Inflammatory macrophage treated with lipopolysaccharide for 1 hour (primary cell): ENCODE data around the gene GAS2L3.
"Not testable (repeated sequence)": the region's sequence is repeated elsewhere in the genome, so short reads cannot be mapped to it uniquely, and the experiment has no call there.

Experiments
- DNase-seq, 2 donors: peaks; one replicate each; pipeline ENCODE4 v3.0.0-alpha.2; 2020 to 2022

The GAS2L3 gene

DNA sequence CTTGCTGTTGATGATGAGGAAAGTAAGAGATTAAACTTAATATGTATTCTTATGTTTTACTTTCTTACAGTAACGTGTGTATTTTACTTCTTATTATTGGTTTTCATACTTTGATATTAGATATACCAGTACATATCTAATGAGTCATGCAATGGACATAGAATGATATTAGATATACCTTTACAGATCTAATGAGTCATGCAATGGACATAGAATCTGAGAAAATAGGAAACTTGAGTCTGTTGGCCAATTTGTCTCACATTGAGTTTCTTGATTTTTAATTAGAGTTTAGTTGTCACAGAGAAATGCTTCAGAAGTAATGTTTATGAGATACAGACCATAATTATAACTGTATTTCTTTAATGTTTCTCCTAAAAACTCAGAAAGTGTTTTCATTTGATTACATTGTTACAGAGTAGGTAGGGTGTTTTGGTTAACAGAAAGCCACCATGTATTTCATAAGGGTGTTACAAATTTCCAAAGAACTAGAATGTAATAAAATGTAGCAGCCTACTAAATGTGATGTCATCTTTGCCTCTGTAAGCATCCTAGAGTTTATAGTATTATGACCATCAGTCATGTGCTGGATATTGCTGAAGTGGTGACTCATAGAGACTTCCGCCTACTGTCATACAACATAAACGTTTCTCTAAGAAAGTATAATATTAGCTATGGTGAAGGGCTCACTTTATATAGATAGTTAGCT, 3.0 kb downstream of the GAS2L3 start:
- DNase-seq: peak; percentile 92 to 96

DNA sequence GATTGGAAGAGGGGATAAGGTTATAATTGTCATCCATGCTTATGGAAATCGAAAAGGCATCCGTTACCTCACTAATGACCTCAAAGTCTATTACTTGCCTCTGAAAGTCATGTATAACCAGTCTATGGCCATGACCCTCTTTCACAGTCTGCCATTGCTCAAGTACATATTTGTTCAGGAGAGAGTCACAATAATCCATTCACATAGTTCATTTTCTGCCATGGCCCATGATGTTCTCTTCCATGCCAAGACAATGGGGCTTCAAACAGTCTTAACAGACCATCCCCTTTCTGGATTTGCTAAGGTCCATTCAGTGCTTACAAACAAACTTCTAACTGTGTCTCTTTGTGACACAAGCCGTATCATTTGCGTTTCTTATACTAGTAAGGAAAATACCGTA, 5.4 kb downstream of the GAS2L3 start:
- DNase-seq: no peak

DNA sequence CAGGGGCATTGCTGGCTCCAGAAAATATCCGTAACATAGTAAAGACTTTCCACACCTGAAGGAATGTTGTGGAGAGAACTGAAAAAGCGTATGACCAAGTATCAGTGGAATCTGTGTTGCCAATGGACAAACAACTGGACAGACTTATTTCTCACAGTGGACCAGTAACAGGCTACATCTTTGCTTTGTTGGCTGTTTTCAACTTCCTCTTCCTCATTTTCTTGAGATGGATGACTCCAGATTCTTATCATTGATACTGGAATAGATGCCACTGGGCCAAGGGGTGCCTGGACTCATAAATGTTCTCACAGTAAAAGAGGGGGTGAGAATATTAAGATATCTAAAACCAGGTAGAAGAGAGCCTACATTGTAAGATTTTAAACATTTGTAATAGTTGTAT, 6.4 kb downstream of the GAS2L3 start:
- peak; percentile 27 to 43 for DNase-seq

DNA sequence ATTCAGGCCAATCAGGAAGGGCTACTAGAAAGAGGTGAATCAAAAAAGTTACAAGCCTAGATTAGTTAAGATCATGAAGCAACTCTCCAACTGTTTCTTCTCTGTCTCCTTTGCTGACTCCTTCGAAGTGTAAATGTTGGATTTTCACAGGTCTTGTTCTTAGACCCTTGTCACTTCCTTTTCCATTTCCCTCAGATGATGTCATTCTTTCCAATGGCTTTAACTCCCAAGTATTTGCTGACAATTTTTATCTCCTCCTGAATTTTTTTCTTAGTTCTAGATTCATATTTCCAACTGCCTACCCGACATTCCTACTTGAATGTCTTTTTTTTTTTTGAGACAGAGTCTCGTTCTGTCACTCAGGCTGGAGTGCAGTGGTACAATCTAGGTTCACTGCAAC, 10.8 kb downstream of the GAS2L3 start:
- DNase-seq: no peak

DNA sequence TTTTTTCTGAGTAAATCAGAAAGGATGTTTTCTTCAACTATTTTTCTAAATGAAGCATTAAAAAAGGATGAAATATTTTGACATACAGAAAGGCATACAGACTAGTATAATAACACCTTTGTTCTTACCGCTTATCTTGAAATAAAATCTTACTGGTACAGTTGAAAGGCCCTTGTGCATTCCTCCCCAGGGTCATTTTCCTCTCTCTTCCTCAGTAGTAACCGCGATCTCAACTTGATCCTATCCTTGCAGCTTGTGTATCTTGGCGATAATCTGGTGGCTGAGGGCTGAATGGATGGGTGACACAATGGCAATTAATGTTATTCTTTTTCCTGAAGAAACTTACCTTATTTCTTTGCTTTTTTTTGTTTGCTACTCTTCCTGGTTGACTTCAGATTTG, 18.5 kb downstream of the GAS2L3 start:
- no peak for DNase-seq

DNA sequence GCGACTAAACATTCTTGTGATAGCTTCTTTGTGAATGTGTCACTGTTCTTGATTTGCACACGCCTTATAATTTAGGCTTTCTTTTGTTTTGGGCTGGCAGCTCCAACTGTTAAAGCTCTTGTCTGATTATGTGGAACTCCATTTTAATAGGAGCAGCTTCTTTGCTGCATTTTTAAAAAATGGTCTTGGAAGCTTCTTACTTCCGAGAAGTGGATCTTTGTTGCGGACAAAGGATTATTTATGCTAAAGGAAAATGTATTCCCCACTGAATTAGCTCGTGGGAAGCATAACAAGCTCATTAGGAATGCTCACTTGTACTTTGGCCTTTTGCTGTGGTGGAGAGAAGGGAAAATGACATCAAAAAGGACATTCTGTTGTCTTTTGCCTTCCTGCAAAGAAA, 20.0 kb downstream of the GAS2L3 start:
- no peak for DNase-seq

DNA sequence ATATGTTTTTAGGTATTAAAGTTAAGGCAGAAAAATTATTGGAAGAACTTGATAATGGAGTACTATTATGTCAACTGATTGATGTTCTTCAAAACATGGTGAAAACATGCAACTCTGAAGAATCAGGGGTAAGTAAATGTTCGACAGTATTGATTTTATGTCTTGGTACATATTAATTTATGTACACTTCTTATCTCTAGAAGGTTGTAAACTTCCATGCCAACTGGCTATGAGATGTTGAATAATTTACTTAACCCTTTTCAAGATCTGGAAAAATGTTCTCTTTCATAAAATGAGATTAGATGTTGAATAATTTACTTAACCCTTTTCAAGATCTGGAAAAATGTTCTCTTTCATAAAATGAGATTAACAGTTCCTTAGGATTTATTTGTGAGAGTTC, 28.1 kb downstream of the GAS2L3 start:
- no peak for DNase-seq

DNA sequence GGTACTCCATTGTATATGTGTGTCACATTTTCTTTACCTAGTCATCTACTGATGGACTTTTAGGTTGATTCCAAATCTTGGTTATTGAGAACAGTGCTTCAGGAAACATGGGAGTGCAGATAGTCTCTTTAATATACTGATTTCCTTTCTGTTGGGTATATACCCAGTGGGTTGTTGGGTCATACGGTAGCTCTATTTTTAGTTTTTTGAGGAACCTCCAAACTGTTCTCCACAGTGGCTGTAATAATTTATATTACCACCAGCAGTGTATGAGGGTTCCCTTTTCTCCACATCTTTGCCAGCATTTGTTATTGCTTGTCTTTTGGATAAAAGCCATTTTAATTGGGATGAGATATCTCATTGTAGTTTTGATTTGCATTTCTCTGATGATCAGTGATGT, 29.5 kb downstream of the GAS2L3 start:
- peak; percentile 53 to 55 for DNase-seq

DNA sequence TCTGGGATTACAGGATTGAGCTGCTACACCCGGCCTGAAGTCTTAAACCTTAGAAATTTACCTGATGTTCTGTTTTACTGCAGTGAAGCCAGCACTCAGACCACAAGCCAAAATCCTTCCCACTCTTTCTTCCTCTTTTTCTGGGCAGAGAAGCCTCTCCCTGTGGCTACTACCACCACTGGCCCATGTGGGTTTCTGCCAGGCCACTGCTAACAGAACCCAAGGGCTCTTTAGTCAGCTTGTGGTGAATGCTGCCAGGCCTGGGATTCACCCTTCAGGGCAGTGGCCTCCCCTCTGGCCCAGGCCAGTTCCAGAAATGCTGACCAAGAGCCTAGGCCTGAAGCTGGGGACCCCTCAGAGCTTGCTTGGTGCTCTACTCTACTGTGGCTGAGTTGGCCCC, 35.3 kb downstream of the GAS2L3 start:
- DNase-seq: peak; percentile 40 to 56

DNA sequence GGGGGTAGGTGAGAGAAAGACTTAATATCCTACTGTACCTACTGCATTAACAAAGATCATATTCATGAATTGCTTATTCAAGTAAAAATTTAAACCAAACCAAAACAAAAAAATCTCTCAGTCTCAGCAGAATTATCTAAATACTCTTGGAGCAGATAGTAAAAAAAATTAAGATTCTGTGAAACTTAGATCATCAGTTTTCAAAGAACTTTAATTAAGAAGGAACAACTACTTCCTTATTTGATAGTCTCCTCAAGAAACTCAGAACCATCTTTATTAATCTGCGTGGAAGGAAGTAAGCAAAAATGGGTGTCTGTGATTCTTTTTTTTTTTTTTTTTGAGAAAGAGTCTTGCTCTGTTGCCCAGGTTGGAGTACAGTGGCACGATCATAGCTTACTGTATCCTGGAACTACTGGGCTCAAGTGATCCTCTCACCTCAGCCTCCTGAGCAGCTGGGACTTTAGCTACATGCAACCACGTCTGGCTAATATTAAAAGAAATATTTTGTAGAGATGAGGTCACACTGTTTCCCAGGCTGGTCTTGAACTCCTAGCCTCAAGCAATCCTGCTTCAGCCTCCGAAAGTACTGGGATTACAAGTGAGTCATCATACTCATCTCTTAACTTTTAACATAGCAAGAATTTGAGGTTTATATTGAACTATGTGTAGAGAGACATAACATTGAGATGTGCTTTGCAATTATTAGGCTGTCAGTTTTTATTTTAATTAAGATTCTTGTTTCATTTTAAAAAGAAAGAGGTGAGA, 37.4 kb downstream of the GAS2L3 start:
- peak; percentile 13 to 38 for DNase-seq

DNA sequence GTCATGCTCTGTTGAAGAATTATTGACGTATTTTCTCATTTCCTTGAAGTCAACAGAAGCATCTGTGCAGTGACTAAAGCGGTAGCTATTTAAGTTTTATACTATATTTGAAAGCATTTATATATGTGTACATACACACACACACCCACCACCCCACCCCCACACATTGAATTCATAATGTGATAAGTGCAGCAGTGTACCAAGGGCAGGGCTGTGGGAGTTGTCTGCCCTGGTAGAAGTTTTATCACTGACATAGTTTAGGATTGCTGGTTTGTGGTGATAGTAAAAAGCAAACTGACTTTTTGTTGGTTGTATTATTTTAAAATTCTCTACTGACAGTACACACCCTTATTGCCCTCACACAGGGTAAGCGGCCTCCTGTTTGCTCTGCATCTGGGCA, 39.1 kb downstream of the GAS2L3 start:
- no peak for DNase-seq

DNA sequence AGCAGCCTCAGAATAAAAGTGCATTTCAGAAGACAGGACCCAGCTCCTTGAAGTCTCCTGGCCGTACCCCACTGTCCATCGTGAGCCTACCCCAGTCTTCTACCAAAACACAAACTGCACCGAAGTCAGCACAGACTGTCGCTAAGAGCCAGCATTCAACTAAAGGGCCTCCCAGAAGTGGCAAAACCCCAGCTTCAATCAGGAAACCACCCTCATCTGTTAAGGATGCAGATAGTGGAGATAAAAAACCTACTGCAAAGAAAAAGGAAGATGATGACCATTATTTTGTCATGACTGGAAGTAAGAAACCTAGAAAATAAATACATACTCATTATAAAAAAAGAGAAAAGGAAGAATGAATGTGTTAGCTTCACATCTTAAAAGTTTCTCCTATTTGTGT, 51.1 kb downstream of the GAS2L3 start:
- DNase-seq: no peak

DNA sequence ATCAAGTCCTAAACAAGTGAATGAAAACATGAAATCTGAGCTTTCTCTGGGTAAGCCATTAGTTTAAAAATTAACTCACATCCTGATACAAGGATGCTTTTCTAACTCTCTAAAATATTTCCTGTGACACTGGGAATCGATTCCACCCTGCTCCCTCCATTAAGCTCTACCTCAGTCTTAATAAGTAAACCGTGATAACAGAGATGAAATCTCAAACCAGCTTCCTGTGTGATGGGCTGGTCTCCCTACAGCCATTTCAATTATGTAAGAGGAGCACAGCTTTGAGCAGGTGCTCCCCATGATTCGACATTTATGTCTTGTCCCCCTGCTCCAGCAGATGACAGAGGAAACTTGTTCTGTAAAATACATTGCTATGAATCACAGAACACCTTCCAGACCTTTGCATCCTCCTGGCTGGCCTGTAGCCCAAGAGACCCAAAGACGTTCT, 59.0 kb downstream of the GAS2L3 start:
- DNase-seq: no peak

DNA sequence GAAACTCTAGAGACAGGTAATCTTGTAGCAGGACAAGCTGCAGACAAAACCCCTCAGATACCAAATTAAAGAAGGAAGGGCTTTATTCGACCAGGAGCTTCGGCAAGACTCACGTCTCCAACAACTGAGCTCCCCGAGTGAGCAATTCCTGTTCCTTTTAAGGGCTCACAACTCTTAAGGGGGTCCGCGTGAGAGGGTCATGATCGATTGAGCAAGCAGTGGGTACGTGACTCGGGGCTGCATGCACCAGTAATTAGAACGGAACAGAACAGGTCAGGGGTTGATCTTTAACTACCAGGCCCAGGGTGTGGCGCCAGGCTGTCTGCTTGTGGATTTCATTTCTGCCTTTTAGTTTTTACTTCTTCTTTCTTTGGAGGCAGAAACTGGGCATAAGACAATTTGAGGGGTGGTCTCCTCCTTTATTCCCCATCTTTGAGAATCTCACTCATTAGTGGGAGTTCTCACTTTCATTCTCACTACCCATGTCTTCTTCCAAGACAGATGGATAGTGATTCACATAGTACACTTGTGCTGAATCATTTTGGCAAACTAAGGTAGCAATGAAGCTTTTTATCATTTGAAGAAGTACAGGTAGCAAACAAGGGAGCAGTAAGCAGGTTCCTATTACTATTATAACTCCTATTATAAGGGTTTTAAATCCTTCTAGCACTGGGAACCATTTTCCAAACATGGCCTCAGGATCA, 59.8 kb downstream of the GAS2L3 start:
- not testable (repeated sequence) for DNase-seq

DNA sequence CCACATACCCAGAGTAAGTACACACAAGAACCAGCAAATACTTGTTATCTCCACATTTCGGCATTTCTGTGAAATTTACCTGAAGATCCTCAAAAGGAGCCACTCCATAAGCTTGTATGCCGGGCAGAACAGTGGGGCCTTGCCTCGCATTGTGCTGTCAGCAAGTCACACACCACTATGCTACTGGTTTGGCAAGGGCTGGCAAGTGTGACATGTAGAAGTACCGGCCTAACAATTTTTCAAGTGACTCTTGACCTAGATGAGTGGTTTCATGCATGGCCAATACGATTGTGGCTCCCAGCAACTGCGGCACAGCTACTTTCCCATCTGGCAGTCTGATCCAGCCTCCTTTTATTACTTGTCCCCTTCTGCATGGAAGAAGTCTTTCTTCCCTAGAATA, 69.8 kb downstream of the GAS2L3 start:
- no peak for DNase-seq

DNA sequence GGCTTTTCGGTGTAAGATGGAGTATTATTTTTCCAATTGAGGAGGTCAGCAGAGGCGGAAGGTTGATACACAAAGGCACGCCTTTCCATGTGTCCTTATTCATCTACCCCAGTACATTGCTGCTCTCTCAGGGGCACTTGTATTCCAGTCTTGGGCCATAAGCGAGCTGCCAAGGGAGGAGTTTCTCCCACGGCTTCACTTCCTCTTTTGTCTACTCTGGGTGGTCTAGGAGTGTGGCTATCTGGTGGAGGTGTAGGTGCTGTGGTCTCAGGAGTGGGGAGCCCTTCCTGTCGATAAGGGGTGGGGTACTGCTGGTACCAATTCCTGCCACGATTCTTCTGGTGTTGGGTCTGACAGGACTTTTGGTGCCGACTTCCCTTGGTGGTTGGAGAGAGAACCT, 73.4 kb downstream of the GAS2L3 start:
- DNase-seq: no peak

DNA sequence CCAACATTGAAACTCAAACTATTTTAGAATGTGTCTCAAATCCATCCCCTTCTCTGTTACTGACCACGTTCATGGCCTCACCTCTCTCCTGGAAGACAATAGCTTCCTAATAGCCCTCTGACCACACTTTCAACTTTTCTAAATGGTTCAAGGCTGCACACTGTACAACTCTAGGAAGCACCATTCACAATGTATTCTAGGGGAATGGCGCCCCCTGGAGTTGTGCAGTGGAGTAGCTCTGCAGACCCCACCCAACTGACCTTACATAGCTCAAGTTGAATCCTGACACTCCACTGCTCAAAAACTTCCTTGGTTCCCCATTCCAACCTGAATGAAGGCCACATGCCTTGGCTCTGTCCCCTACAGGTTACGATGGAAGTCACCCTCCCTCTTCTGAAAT, 77.6 kb downstream of the GAS2L3 start:
- no peak for DNase-seq

DNA sequence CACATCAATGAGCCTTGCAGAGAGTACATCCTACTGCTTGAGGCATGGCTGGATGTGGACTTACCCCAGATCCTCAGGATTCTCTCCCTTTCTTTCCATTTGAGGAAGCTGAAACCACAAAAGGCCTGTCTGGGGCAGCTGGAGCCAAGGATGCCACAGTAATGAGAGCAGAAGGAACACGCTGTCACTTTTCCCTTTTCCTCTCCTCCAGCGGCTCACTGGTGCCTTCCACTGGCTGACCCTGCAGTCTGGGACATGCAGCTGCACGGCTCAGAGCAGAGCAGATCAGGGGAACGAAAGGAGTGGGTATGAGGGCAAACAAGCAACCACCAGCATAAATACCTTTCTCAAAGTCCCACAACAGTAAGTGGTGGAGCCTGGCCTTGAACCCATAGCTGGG, 78.2 kb downstream of the GAS2L3 start:
- no peak for DNase-seq

DNA sequence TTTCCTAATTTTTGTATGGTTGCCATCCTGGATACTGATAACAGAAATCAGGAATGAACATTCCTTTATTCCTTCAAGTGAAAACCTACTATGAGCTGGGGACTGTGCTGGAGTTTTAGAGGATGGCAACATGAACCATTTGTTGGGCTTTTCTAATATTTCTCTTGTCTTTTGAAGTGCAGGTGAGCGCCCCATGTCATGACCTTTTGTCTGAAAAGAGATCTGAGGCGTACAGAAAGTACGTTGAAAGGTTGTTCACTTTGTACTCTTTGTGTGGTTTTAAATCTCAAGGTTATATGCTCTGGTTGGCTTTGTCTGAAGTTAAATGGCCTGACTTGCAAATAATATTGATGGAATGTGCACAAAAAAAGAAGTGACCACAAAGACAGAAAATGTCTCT, 79.0 kb downstream of the GAS2L3 start:
- DNase-seq: no peak

DNA sequence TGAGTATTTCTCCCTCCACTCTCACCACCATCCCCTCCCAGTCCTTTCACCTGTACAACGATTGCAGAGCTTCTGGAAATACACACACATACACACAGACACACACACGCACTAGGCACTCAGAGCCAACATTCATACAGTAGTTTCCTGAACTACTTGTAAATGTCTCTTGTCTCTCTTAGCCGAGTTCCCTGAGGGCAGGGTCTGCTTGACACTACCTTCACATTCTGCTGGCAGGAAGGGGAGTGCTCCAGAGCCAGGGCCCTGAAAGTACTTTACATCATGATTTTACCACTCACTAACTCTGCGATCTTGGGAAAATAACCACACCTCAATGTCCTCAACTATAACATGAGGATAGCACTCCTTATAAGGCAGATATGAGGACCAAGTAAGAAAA, 82.7 kb downstream of the GAS2L3 start:
- DNase-seq: no peak

DNA sequence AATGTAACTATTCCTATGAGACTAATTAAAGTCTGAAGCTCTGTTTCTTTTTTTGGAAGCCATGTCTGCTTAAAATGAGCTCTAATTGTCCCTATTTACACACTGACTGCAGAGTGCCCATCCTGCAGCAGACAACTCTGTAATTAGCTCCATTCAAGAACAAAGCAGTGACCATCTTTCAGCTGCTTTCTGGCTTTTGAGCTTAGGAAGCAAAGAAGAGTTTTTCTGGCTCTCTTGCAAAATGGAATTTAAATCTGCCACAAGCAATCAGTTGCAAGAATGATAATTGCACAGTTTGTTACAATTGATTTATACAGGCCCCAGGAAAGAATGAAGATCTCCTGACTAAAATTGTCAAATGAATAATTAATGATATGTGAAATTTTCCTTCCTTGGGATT, 83.4 kb downstream of the GAS2L3 start:
- DNase-seq: no peak

DNA sequence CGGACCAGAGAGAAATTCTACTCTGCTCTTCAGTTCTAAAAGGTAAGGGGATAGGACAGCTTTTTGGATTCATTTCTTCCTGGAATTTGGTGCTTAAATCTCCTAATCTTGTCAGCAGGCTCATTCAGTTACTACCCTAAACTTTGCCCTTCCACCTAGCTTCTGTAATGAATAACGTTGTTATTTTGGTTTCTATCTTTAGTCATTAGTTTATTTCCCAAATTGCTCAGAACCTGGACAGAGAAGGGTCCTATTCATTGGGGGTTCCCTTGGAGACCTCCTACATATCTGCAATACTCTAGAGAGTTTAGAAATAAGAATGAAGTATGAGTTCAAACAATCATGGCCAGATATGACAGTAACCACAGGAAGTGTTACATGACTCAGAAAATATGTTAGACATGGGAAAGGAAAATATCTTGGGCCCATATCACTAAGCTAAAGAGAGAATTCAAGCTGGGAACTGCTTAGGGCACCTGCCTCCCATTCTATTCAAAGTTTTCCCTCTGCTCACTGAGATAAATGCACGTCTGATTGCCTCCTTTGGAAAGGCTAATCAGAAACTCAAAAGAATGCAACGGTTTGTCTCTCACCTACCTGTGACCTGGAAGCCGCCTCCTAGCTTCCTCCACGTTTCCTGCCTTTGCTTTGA, 87.9 kb downstream of the GAS2L3 start:
- no peak for DNase-seq

DNA sequence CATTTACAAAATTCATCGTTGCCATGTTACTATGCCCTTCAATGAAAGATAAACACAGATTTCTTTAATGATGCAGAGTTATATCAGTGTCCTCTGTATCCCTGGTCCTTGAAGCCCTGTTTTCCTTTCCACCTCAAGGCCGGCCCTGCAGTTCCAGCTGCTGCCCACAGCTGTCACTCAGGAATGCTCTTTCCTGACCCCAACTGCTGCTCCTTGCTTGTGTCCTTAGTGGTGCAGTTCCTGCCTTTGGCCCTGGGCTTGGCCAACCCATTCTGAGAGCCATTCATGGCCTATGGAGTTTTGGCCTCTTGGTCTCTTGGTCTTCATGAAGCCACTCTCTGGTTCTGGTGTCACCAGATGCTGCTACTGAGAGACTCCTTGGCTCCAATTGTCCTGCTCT, 93.1 kb downstream of the GAS2L3 start:
- DNase-seq: no peak
